KMS-11 (cell line): Measurements from ENCODE around the gene NCR1.
"Not testable (repeated sequence)": the region's sequence is repeated elsewhere in the genome, so short reads cannot be mapped to it uniquely, and the experiment has no call there.

Experiments
- H2AFZ ChIP-seq: fragments of 200-600 bp; sonication (generic); 2 replicates; pipeline ENCODE4 v1.6.1; 2016; ENCODE audit warnings: antibody characterized with exemption, mixed run types, low read depth
- H3K27ac ChIP-seq: fragments of 200-600 bp; sonication (generic); 2 replicates; pipeline ENCODE4 v1.6.1; 2016; ENCODE audit warnings: mild to moderate bottlenecking, mixed run types
- H3K27me3 ChIP-seq: fragments of 200-600 bp; sonication (generic); 2 replicates; pipeline ENCODE4 v1.6.1; 2017; ENCODE audit warnings: mild to moderate bottlenecking, low read depth, mixed run types, moderate library complexity; ENCODE audit not compliant: insufficient read depth
- H3K36me3 ChIP-seq: fragments of 200-600 bp; sonication (generic); 2 replicates; pipeline ENCODE4 v1.6.1; 2017; ENCODE audit warnings: mild to moderate bottlenecking, mixed run types; ENCODE audit not compliant: insufficient read depth
- H3K4me1 ChIP-seq: fragments of 200-600 bp; sonication (generic); 2 replicates; pipeline ENCODE4 v1.6.1; 2016; ENCODE audit warnings: mild to moderate bottlenecking, low read depth, mixed run types; ENCODE audit not compliant: poor library complexity, severe bottlenecking
- H3K4me2 ChIP-seq: fragments of 200-600 bp; sonication (generic); 2 replicates; pipeline ENCODE4 v1.7.0; 2016; ENCODE audit warnings: mild to moderate bottlenecking, mixed run types
- H3K4me3 ChIP-seq: fragments of 200-600 bp; sonication (generic); IDR thresholded peaks from 2 replicates; pipeline ENCODE4 v1.6.1; 2017; ENCODE audit warnings: low read depth, low read length, mixed read lengths; ENCODE audit not compliant: insufficient read depth
- H3K79me2 ChIP-seq: fragments of 200-600 bp; sonication (generic); 2 replicates; pipeline ENCODE4 v1.6.1; 2016; ENCODE audit warnings: low read depth, mixed run types; ENCODE audit not compliant: insufficient read depth
- H3K9ac ChIP-seq: fragments of 200-600 bp; sonication (generic); 2 replicates; pipeline ENCODE4 v1.6.1; 2016; ENCODE audit warnings: mild to moderate bottlenecking, mixed run types
- H4K20me1 ChIP-seq: fragments of 200-600 bp; sonication (generic); 2 replicates; pipeline ENCODE4 v1.6.1; 2016; ENCODE audit warnings: mild to moderate bottlenecking, mixed run types; ENCODE audit not compliant: insufficient read depth
- TF ChIP-seq, protein P1 (sequence below): fragments of 200-600 bp; sonication (generic); conservative IDR thresholded peaks from 2 replicates; pipeline ENCODE4 v1.6.1; 2017; ENCODE audit warnings: low read depth, mild to moderate bottlenecking, antibody characterized with exemption, low read length, moderate library complexity, mixed read lengths

Gene NCR1

DNA sequence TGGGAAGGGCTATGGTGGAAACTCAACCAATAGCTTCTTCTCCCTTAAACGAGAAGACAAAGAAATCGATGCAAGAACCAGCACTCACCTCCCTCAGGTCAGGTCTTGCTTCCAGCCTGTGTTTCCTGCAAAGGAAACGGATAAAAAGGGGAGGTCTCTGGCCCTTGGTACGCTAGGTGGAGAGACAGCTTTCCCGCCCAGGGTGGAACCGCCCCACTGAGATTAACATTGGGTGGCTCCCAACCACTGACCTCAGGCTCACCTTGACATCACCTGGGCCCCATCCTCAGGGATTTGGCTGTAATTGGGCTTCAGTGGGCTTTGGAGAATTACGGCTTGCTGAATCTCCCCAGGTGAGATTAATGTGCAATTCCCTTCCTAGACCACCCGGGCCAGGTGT, 41.4 kb downstream of the NCR1 start, which contains the start of gene NLRP7:
Gene NLRP7 (minus strand): TSS at position 150 of the 400 bp plus-strand sequence.
- no peak within 1 kb of the TSS for H2AFZ ChIP-seq
- no peaks in the 10 kb centered on the region for H4K20me1 ChIP-seq
- no peak within 1 kb of the TSS for H3K4me3 ChIP-seq
- no peaks in the 10 kb centered on the region for H3K27me3 ChIP-seq
- H3K4me2 ChIP-seq = no peak within 1 kb of the TSS
- H3K9ac ChIP-seq = no peak within 1 kb of the TSS
- H3K79me2 ChIP-seq = no peaks in the 10 kb centered on the region
- H3K36me3 ChIP-seq = no peaks in the 10 kb centered on the region
- H3K4me1 ChIP-seq = peaks cover 21% of the 10 kb centered on the region
- TF ChIP-seq, protein P1, sequence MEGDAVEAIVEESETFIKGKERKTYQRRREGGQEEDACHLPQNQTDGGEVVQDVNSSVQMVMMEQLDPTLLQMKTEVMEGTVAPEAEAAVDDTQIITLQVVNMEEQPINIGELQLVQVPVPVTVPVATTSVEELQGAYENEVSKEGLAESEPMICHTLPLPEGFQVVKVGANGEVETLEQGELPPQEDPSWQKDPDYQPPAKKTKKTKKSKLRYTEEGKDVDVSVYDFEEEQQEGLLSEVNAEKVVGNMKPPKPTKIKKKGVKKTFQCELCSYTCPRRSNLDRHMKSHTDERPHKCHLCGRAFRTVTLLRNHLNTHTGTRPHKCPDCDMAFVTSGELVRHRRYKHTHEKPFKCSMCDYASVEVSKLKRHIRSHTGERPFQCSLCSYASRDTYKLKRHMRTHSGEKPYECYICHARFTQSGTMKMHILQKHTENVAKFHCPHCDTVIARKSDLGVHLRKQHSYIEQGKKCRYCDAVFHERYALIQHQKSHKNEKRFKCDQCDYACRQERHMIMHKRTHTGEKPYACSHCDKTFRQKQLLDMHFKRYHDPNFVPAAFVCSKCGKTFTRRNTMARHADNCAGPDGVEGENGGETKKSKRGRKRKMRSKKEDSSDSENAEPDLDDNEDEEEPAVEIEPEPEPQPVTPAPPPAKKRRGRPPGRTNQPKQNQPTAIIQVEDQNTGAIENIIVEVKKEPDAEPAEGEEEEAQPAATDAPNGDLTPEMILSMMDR = no peak
- H3K27ac ChIP-seq = no peak within 1 kb of the TSS

- H3K4me1 ChIP-seq = peaks cover 21% of the 10 kb centered on the region
- H3K4me2 ChIP-seq = peak overlapping the region; percentile 45
- H3K36me3 ChIP-seq = no peaks in the 10 kb centered on the region
Observed at GRCh38 chr19:54949412-54949811, 43.5 kb downstream of the NCR1 start.

GRCh38 chr19:54950580-54950979, 44.6 kb downstream of the NCR1 start:
- not testable (repeated sequence) for H4K20me1 ChIP-seq, H3K79me2 ChIP-seq, H3K27ac ChIP-seq, H2AFZ ChIP-seq, H3K4me2 ChIP-seq, H3K4me3 ChIP-seq, H3K27me3 ChIP-seq, H3K36me3 ChIP-seq, H3K9ac ChIP-seq
- H3K4me1 ChIP-seq = peaks cover 21% of the 10 kb centered on the region

More at GRCh38 chr19:54949412-54949811, 43.5 kb downstream of the NCR1 start:
- Histone ChIP-seq H3K4me3 (no peak overlapping the region), H3K9ac (no peak overlapping the region), H2AFZ (no peak overlapping the region), H3K27ac (no peak overlapping the region; the same call in 1 of the 2 replicates), H3K79me2 (no peaks in the 10 kb centered on the region), H3K27me3 (no peaks in the 10 kb centered on the region), H4K20me1 (no peaks in the 10 kb centered on the region)
- TF ChIP-seq, protein P1 = no peak

DNA sequence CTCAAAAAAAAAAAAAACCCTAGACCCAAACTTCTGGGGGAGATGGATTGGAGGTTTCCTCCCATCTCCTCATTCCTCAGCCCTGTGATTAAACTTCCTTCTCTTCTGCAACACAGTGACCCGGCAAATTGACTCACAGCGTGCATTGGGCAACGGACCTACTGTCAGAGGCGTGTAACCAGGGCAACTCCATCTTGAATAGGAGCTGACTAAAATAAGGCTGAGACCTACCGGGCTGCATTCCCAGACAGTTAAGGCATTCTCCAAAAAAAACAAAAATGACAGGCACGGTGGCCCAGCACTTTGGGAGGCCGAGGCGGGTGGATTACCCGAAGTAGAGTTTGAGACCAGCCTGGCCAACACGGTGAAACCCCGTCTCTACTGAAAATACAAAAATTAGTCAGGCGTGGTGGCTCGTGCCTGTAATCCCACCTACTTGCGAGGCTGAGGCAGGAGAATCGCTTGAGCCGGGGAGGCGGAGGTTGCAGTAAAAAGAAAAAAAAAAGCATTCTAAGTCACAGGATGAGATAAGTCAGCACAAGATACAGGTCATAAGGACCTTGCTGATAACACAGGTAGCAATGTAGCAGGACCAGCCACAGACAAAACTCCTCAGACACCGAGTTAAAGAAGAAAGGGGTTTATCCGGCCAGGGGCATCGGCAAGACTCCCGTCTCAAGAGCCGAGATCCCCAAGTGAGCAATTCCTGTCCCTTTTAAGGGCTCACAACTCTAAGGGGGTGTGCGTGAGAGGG, 46.8 kb downstream of the NCR1 start:
- no peak overlapping the region for H3K27ac ChIP-seq
- no peaks in the 10 kb centered on the region for H4K20me1 ChIP-seq
- H3K79me2 ChIP-seq = no peaks in the 10 kb centered on the region
- peaks cover 29% of the 10 kb centered on the region for H3K4me1 ChIP-seq
- TF ChIP-seq, protein P1 = no peak
- H3K4me3 ChIP-seq = no peak overlapping the region
- H2AFZ ChIP-seq = no peak overlapping the region
- no peak overlapping the region for H3K4me2 ChIP-seq
- H3K27me3 ChIP-seq = no peaks in the 10 kb centered on the region
- H3K36me3 ChIP-seq = no peaks in the 10 kb centered on the region
- no peak overlapping the region for H3K9ac ChIP-seq

- not testable (repeated sequence) for H3K4me3 ChIP-seq, H3K4me2 ChIP-seq, H2AFZ ChIP-seq, H3K36me3 ChIP-seq, H3K79me2 ChIP-seq, H3K27ac ChIP-seq, H4K20me1 ChIP-seq, H3K27me3 ChIP-seq, H3K9ac ChIP-seq
- peaks cover 33% of the 10 kb centered on the region for H3K4me1 ChIP-seq
Observed at GRCh38 chr19:54953345-54953713, 47.4 kb downstream of the NCR1 start.
